Astrocyte (in vitro differentiated cells and primary cell): ENCODE results near the gene CRYL1.

Experiments
- EZH2 ChIP-seq: IDR thresholded peaks from 2 replicates; pipeline ENCODE4 v1.6.1; 2012; ENCODE audit warnings: mild to moderate bottlenecking, low read length, inconsistent platforms; ENCODE audit not compliant: insufficient read depth
- TF ChIP-seq, protein P1 (sequence below): IDR thresholded peaks from 2 replicates; pipeline ENCODE4 v1.5.1; 2011; ENCODE audit warnings: low read depth, mild to moderate bottlenecking, inconsistent platforms, low read length, moderate library complexity; ENCODE audit not compliant: insufficient read depth

DNA sequence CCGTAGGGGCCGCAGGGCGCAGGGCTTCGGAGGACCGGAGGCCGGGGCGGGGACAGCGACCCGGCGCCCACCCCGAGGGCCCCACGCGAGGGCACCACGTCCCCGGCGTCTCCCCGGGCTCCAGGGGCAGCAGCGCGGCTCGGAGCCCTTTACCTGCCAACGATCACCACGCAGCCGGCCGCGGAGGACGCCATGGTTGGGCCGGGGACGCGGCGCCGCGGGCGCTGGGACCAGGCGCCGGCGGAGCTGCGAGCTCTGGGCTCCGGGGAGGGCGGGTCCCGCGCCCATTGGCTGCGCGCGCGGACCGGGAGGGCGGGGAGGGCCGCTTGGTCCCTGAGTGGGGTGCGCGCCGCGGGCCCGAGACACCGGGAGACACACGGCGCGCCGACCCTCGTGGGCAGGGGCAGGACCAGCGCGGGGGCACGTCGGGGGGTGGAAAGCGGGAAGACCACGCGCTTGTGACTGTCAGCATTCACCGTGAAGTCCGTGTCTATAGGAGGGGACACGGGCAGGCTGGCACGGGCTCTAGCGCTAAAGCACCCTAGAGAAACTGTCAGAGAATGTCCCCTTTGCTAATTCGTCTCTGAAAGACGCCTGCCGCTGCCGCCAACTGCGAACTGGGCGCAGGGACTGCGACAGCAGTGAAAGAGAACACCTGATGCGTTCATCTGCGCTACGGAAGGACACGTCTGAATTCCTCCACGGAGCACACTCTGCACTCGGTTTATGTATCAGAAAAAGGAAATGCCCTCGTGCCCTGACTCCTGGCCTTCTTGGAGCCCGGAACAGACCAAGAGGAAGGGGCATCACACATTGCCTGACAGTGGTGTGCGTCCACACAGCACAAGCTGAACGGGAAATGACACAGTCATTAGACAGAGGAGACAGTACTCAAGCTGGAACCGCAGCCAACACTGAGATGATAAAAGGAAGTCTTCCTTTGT is at the start of gene CRYL1:
- TF ChIP-seq, protein P1, sequence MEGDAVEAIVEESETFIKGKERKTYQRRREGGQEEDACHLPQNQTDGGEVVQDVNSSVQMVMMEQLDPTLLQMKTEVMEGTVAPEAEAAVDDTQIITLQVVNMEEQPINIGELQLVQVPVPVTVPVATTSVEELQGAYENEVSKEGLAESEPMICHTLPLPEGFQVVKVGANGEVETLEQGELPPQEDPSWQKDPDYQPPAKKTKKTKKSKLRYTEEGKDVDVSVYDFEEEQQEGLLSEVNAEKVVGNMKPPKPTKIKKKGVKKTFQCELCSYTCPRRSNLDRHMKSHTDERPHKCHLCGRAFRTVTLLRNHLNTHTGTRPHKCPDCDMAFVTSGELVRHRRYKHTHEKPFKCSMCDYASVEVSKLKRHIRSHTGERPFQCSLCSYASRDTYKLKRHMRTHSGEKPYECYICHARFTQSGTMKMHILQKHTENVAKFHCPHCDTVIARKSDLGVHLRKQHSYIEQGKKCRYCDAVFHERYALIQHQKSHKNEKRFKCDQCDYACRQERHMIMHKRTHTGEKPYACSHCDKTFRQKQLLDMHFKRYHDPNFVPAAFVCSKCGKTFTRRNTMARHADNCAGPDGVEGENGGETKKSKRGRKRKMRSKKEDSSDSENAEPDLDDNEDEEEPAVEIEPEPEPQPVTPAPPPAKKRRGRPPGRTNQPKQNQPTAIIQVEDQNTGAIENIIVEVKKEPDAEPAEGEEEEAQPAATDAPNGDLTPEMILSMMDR, result no peak
- no peak for TF ChIP-seq EZH2
